ENCODE results near the gene SMIM7. TPM values are rescaled to one million over a fixed set of nuclear protein-coding genes. Genes with fewer than 3 reads are reported as not detected.
A peak's percentile ranks its signal among the peaks of the same experiment; 100 is the strongest.

Gene SMIM7
- total and polyA plus RNA-seq, 2 of the 13 experiments (the other 11 are each of a cell fraction or from before 2014, with no cell fraction given): 55.7 to 74.9 TPM

DNA sequence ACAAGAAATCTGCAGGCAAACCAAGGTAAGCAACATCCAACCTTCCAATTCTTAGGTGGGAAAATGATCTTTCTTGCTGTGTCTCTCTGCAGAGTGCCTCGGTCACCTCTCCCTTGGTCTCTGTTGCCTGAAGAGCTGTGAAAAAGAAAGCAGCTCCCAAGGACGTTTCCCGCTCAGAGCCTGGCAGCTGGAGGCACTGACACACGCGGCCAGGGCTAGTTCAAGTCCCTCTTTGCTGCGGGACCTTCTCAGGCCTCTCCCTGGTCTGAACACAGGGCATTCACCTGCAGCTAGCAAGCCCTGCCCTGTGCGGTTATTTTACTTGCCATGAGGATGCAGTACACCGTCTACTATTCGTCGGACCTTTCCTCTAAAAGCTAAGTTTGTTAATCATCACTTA lies 35.7 kb downstream of the SMIM7 start:
- ChIA-PET POLR2A (no interaction called here), CTCF (ENCODE audit: low intra/inter-chr PET ratio, low total read pairs) (no interaction called here)
- no peak for FAIRE-seq

More for the DNA sequence above, 35.7 kb downstream of the SMIM7 start:
- peaks cover 18% of the 10 kb centered on the region for H4K20me1 ChIP-seq (ENCODE audit: insufficient read depth, low read length)
- H3K27ac ChIP-seq (ENCODE audit: extremely low read length, insufficient read depth, low read length): no peak overlapping the region
- intact Hi-C loops (cut with micrococcal nuclease; ENCODE audit: unreplicated experiment): no loop called here
- no peak overlapping the region for H3K4me3 ChIP-seq (replicated peaks in 1 of 3; ENCODE audit: insufficient read depth in 1 of 3, low read depth in 2 of 3, low read length in 3 of 3)
- H3K4me1 ChIP-seq (ENCODE audit: insufficient read depth, low read length): peaks cover 45% of the 10 kb centered on the region
- H3K27me3 ChIP-seq (ENCODE audit: control insufficient read depth in 1 of 2, insufficient read depth in 2 of 2, low read length in 2 of 2): no peaks in the 10 kb centered on the region; a peak in 1 of 5 replicates
- in situ Hi-C loops (cut with HindIII; ENCODE audit: extremely low pct_ligation_motif_present, low pct_unique_long_range_greater_than_20kb): no loop called here
- H3K79me2 ChIP-seq (ENCODE audit: insufficient read depth, low read length): peaks cover 85% of the 10 kb centered on the region
- WGBS (ENCODE audit: low lambda C conversion rate): 95% methylated on average over 10 of the region's 10 CpGs
- H3K9me3 ChIP-seq (ENCODE audit: low read length): no peaks in the 10 kb centered on the region
- no peak overlapping the region for H2AFZ ChIP-seq (ENCODE audit: low read length)
- DNase-seq (ENCODE audit: low spot score): no peak
- no peak overlapping the region for H3K9ac ChIP-seq (ENCODE audit: insufficient read depth, low read depth, low read length)
- H3K36me3 ChIP-seq (replicated peaks in 1 of 2; ENCODE audit: control insufficient read depth in 1 of 2, insufficient read depth in 2 of 2, low read length in 2 of 2): peaks cover 4 to 25% of the 10 kb centered on the region in 2 experiments; a peak in 3 of 5 replicates
- no peak for ATAC-seq
- no peak overlapping the region for H3K4me2 ChIP-seq (ENCODE audit: low read depth, low read length)
- TF ChIP-seq ZZZ3 (CRISPR knock-in tag; IDR thresholded peaks at IDR 0.05; ENCODE audit: borderline replicate concordance): no peak
- TF ChIP-seq, protein P1, sequence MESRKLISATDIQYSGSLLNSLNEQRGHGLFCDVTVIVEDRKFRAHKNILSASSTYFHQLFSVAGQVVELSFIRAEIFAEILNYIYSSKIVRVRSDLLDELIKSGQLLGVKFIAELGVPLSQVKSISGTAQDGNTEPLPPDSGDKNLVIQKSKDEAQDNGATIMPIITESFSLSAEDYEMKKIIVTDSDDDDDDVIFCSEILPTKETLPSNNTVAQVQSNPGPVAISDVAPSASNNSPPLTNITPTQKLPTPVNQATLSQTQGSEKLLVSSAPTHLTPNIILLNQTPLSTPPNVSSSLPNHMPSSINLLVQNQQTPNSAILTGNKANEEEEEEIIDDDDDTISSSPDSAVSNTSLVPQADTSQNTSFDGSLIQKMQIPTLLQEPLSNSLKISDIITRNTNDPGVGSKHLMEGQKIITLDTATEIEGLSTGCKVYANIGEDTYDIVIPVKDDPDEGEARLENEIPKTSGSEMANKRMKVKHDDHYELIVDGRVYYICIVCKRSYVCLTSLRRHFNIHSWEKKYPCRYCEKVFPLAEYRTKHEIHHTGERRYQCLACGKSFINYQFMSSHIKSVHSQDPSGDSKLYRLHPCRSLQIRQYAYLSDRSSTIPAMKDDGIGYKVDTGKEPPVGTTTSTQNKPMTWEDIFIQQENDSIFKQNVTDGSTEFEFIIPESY (CRISPR knock-in tag; IDR thresholded peaks at IDR 0.05): peak; percentile 50; the same call in 1 of the 2 replicates
- no peak for TF ChIP-seq FLYWCH1 (CRISPR knock-in tag; IDR thresholded peaks at IDR 0.05)
- TF ChIP-seq, protein P2, sequence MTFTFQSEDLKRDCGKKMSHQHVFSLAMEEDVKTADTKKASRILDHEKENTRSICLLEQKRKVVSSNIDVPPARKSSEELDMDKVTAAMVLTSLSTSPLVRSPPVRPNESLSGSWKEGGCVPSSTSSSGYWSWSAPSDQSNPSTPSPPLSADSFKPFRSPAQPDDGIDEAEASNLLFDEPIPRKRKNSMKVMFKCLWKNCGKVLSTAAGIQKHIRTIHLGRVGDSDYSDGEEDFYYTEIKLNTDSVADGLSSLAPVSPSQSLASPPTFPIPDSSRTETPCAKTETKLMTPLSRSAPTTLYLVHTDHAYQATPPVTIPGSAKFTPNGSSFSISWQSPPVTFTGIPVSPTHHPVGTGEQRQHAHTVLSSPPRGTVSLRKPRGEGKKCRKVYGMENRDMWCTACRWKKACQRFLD (CRISPR knock-in tag; IDR thresholded peaks at IDR 0.05; ENCODE audit: borderline replicate concordance): no peak
- TF ChIP-seq, protein P3, sequence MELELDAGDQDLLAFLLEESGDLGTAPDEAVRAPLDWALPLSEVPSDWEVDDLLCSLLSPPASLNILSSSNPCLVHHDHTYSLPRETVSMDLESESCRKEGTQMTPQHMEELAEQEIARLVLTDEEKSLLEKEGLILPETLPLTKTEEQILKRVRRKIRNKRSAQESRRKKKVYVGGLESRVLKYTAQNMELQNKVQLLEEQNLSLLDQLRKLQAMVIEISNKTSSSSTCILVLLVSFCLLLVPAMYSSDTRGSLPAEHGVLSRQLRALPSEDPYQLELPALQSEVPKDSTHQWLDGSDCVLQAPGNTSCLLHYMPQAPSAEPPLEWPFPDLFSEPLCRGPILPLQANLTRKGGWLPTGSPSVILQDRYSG (CRISPR knock-in tag; IDR thresholded peaks at IDR 0.05): no peak
- TF ChIP-seq GABPB1 (CRISPR knock-in tag; IDR thresholded peaks at IDR 0.05): no peak
- BruUV-seq (replicated peaks): no TSS peak
